ENCODE measurements around the gene FAM153A.
"Not testable (repeated sequence)": the region's sequence is repeated elsewhere in the genome, so short reads cannot be mapped to it uniquely, and the experiment has no call there.

DNA sequence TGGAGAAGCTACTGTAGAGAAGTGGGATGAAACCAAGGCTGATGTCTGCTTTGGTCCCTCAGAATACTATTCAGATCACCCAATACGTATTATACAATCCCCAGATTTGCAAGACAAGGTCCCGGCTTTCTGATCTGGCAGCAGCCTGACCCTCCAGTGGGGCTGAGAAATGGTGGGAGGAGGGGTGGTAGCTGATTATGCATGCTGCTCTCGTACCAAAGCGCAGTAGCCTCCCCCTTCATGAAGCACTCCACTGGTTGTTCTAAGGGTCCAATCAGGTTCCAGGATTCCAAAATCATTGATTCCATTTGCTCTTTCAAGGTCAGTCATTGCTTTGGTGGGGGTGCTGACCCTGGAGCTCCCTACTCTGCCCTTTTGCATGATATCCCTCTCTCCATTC, 49.6 kb upstream of the FAM153A start:
- TF ChIP-seq POLR2A (IDR thresholded peaks at IDR 0.05), result not testable (repeated sequence)
- TF ChIP-seq, protein P1, sequence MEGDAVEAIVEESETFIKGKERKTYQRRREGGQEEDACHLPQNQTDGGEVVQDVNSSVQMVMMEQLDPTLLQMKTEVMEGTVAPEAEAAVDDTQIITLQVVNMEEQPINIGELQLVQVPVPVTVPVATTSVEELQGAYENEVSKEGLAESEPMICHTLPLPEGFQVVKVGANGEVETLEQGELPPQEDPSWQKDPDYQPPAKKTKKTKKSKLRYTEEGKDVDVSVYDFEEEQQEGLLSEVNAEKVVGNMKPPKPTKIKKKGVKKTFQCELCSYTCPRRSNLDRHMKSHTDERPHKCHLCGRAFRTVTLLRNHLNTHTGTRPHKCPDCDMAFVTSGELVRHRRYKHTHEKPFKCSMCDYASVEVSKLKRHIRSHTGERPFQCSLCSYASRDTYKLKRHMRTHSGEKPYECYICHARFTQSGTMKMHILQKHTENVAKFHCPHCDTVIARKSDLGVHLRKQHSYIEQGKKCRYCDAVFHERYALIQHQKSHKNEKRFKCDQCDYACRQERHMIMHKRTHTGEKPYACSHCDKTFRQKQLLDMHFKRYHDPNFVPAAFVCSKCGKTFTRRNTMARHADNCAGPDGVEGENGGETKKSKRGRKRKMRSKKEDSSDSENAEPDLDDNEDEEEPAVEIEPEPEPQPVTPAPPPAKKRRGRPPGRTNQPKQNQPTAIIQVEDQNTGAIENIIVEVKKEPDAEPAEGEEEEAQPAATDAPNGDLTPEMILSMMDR (IDR thresholded peaks at IDR 0.05), result not testable (repeated sequence)
